Measurements from ENCODE around the gene FOXA3. TPM values are rescaled to one million over a fixed set of nuclear protein-coding genes. Genes with fewer than 3 reads are reported as not detected.

The FOXA3 gene
- total and polyA plus RNA-seq, 10 of the 15 experiments (the other 5 are each of a cell fraction or from before 2014, with no cell fraction given): 0.04 to 0.83 (median 0.11) TPM; not detected in 5

GRCh38 chr19:45873219-45873772 is 9.2 kb downstream of the FOXA3 start:
- FAIRE-seq: no peak
- CTCF ChIA-PET: no interaction called here
- SMC1A ChIA-PET (ENCODE audit: uncharacterized antibody, unreplicated experiment): interaction anchor here (1.2 kb wide), 1 partner anchor 9 kb away, joined by 3 read pairs; the partner anchor contains the start of gene FOXA3
- TF ChIP-seq NR2F1 (conservative IDR thresholded peaks at IDR 0.05): no peak
- TF ChIP-seq RAD51 (IDR thresholded peaks at IDR 0.05): no peak
- TF ChIP-seq, protein P1, sequence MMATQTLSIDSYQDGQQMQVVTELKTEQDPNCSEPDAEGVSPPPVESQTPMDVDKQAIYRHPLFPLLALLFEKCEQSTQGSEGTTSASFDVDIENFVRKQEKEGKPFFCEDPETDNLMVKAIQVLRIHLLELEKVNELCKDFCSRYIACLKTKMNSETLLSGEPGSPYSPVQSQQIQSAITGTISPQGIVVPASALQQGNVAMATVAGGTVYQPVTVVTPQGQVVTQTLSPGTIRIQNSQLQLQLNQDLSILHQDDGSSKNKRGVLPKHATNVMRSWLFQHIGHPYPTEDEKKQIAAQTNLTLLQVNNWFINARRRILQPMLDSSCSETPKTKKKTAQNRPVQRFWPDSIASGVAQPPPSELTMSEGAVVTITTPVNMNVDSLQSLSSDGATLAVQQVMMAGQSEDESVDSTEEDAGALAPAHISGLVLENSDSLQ (IDR thresholded peaks at IDR 0.05): no peak
- TF ChIP-seq CEBPB (IDR thresholded peaks at IDR 0.05; ENCODE audit: borderline replicate concordance in 1 of 2, low read depth in 2 of 2, low read length in 2 of 2): no peak
- TF ChIP-seq ETV6 (conservative IDR thresholded peaks at IDR 0.05 in 1 of 2, IDR thresholded peaks at IDR 0.05 in 1 of 2; ENCODE audit: borderline replicate concordance in 1 of 2, low read depth in 1 of 2): no peak
- TF ChIP-seq KDM1A (IDR thresholded peaks at IDR 0.05; ENCODE audit: borderline replicate concordance): no peak
- TF ChIP-seq, protein P2, sequence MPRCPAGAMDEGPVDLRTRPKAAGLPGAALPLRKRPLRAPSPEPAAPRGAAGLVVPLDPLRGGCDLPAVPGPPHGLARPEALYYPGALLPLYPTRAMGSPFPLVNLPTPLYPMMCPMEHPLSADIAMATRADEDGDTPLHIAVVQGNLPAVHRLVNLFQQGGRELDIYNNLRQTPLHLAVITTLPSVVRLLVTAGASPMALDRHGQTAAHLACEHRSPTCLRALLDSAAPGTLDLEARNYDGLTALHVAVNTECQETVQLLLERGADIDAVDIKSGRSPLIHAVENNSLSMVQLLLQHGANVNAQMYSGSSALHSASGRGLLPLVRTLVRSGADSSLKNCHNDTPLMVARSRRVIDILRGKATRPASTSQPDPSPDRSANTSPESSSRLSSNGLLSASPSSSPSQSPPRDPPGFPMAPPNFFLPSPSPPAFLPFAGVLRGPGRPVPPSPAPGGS (IDR thresholded peaks at IDR 0.05; ENCODE audit: borderline replicate concordance, insufficient read depth, low read depth, low read length, poor library complexity, severe bottlenecking): no peak
- TF ChIP-seq, protein P3, sequence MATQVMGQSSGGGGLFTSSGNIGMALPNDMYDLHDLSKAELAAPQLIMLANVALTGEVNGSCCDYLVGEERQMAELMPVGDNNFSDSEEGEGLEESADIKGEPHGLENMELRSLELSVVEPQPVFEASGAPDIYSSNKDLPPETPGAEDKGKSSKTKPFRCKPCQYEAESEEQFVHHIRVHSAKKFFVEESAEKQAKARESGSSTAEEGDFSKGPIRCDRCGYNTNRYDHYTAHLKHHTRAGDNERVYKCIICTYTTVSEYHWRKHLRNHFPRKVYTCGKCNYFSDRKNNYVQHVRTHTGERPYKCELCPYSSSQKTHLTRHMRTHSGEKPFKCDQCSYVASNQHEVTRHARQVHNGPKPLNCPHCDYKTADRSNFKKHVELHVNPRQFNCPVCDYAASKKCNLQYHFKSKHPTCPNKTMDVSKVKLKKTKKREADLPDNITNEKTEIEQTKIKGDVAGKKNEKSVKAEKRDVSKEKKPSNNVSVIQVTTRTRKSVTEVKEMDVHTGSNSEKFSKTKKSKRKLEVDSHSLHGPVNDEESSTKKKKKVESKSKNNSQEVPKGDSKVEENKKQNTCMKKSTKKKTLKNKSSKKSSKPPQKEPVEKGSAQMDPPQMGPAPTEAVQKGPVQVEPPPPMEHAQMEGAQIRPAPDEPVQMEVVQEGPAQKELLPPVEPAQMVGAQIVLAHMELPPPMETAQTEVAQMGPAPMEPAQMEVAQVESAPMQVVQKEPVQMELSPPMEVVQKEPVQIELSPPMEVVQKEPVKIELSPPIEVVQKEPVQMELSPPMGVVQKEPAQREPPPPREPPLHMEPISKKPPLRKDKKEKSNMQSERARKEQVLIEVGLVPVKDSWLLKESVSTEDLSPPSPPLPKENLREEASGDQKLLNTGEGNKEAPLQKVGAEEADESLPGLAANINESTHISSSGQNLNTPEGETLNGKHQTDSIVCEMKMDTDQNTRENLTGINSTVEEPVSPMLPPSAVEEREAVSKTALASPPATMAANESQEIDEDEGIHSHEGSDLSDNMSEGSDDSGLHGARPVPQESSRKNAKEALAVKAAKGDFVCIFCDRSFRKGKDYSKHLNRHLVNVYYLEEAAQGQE (IDR thresholded peaks at IDR 0.05; ENCODE audit: low read depth, low read length): no peak
- no peak for TF ChIP-seq STAT3 (IDR thresholded peaks at IDR 0.05; ENCODE audit: low read depth, low read length)
- TF ChIP-seq HCFC1 (IDR thresholded peaks at IDR 0.05; ENCODE audit: low read length): no peak
- TF ChIP-seq, protein P4, sequence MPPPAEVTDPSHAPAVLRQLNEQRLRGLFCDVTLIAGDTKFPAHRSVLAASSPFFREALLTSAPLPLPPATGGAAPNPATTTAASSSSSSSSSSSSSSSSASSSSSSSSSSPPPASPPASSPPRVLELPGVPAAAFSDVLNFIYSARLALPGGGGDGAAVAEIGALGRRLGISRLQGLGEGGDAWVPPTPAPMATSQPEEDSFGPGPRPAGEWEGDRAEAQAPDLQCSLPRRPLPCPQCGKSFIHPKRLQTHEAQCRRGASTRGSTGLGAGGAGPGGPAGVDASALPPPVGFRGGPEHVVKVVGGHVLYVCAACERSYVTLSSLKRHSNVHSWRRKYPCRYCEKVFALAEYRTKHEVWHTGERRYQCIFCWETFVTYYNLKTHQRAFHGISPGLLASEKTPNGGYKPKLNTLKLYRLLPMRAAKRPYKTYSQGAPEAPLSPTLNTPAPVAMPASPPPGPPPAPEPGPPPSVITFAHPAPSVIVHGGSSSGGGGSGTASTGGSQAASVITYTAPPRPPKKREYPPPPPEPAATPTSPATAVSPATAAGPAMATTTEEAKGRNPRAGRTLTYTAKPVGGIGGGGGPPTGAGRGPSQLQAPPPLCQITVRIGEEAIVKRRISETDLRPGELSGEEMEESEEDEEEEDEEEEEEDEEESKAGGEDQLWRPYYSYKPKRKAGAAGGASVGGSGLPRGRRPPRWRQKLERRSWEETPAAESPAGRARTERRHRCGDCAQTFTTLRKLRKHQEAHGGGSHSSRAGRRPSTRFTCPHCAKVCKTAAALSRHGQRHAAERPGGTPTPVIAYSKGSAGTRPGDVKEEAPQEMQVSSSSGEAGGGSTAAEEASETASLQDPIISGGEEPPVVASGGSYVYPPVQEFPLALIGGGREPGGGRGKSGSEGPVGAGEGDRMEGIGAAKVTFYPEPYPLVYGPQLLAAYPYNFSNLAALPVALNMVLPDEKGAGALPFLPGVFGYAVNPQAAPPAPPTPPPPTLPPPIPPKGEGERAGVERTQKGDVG (CRISPR knock-in tag; IDR thresholded peaks at IDR 0.05): no peak
- TF ChIP-seq BRCA1 (IDR thresholded peaks at IDR 0.05; ENCODE audit: low read depth, low read length): no peak
- no peak for TF ChIP-seq POU2F2 (IDR thresholded peaks at IDR 0.05; ENCODE audit: borderline replicate concordance, low read depth, low read length)
- TF ChIP-seq JUND (IDR thresholded peaks at IDR 0.05; ENCODE audit: low read depth, low read length): no peak
- no peak for TF ChIP-seq SMAD1 (IDR thresholded peaks at IDR 0.05; ENCODE audit: low read depth, partially characterized antibody)

More at GRCh38 chr19:45873219-45873772, 9.2 kb downstream of the FOXA3 start:
- intact Hi-C loops (cut with micrococcal nuclease; ENCODE audit: unreplicated experiment) (no loop called here), in situ Hi-C loops (cut with MboI) (no loop called here)
- no peaks in the 10 kb centered on the region; a peak in 1 of 4 replicates for H3K27me3 ChIP-seq (replicated peaks in 1 of 2; ENCODE audit: control insufficient read depth in 2 of 2, insufficient read depth in 2 of 2, low read length in 1 of 2)
- no peak overlapping the region for H3K4me3 ChIP-seq
- RAD21 ChIA-PET (ENCODE audit: unreplicated experiment): no interaction called here
- no peak overlapping the region for H3K4me2 ChIP-seq (ENCODE audit: control insufficient read depth, insufficient read depth)
- H3K9me3 ChIP-seq (replicated peaks; ENCODE audit: control insufficient read depth, insufficient read depth, low read length): no peaks in the 10 kb centered on the region
- BruUV-seq (replicated peaks): no TSS peak
- H3K27ac ChIP-seq (ENCODE audit: control insufficient read depth, insufficient read depth): no peak overlapping the region
- H2AFZ ChIP-seq (ENCODE audit: control insufficient read depth, low read depth, low read length): no peak overlapping the region
- WGBS (ENCODE audit: insufficient coverage, insufficient replicate concordance, low lambda C conversion rate, missing lambda C conversion rate): 57% methylated on average over 7 of the region's 7 CpGs
- no peaks in the 10 kb centered on the region for H3K36me3 ChIP-seq (ENCODE audit: control insufficient read depth in 2 of 2, insufficient read depth in 2 of 2, low read length in 1 of 2)
- ATAC-seq (no peak), DNase-seq (ENCODE audit: low read depth, low spot score) (no peak)
- peaks cover 8% of the 10 kb centered on the region for H3K4me1 ChIP-seq (ENCODE audit: control insufficient read depth, insufficient read depth, low read length)
- H4K20me1 ChIP-seq (ENCODE audit: control insufficient read depth, insufficient read depth): no peaks in the 10 kb centered on the region
- H3K79me2 ChIP-seq (ENCODE audit: control insufficient read depth, insufficient read depth, low read length): no peaks in the 10 kb centered on the region
- POLR2A ChIA-PET: interaction anchor here (0.6 to 1.2 kb wide), 2 partner anchors 9 to 12 kb away, joined by 3 read pairs; no protein-coding TSS in a partner anchor
- H3K9ac ChIP-seq (ENCODE audit: control insufficient read depth, insufficient read depth, low read length): no peak overlapping the region

Measured in GM12878 (cell line).